ENCODE data around the gene RPP21.

RPP21 gene

GRCh38 chr6:30344868-30345671 lies at the start of gene RPP21:
TSS of gene RPP21 (plus strand) at chr6:30345156. CDS start at chr6:30345172, 16 bp downstream.
- DNase-seq, result peak; percentile 65

DNA sequence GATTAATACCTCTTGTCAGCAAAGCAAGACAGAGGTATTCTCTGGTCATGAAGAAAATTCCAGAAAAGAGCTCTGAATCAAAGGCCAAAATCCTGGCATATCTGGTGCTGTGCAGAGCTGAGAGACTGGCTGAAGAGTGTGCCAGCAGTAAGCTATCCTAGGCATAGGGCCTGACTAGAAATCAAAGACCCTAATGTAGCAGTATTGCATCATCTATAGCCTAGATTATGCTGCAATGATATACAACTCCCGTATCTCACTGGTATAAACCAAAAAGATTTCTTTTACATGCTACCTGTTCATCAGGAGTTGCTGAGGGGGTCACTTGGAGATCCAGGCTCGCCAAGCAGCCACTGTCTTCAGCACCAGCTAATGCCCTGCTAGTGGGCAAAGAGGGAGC lies 49.1 kb upstream of the RPP21 start:
- DNase-seq, result no peak

DNA sequence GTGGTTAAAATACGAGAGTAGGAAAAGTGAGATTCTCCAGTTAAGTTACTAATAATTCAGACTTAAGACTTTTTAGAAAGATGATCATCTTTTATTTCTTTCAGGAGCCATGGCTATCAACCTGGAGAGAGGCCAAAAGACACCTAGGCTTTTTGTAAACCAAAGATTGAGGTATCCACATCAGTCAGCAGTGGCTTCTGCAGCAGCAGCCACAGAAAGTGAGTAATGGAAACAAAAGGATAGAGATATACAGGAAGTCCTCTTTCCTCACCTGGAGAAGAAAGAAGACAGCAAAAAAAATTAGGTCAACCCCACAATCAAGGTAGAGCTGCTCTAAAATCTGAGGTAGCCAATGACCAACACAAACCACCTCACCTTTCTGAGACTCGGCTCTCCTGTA lies 41.0 kb upstream of the RPP21 start:
- no peak for DNase-seq

GRCh38 chr6:30311101-30311500 lies 33.9 kb upstream of the RPP21 start:
- DNase-seq, result no peak

GRCh38 chr6:30311671-30312070 lies 33.3 kb upstream of the RPP21 start:
- DNase-seq, result no peak

DNA sequence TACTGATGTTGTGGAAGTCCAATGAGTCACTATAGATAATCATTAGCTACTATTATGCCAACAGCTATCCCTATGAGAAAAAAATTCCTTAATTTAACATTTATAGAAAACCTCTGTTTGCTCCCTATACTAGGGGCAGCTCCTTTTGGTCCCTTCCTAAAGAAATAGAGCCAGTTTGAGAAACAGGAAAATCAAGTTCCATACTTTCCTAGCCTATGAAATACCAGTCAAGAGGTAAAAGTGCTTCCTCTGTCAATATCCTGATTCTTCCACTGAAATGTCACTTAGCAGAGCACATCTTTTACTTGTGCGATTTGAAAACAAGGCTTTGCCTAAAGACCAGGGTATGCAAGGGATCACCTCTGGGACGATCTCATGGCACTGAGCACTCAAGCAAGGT lies 32.7 kb upstream of the RPP21 start:
- no peak for DNase-seq

DNA sequence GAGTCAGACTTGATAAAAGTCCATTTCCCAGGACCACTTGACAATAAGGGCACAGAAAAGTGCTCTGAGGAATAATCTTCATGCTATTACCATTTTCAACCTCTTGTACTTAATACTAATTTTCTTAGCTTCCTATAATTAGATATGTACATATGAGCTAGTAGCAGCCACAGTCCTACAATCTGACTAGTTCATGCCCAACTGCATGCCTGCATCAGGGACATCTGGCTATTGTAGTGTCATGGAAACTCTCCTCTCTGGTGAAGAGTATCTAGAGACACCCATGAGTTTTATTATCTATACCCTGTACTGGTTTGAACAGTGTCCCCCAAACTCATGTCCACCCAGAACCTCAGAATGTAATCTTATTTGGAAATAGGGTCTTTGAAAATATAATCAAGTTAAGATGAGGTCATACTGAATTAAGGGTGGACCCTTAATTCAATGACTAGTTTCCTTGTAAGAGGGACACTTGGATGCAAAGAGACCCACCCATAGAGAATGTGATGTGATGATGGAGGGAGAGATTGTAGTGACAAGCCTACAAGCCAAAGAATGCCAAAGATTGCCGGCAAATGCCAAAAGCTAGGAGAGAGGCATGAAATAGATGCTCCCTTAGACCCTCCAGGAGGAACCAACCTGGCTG lies 32.2 kb upstream of the RPP21 start:
- no peak for DNase-seq

DNA sequence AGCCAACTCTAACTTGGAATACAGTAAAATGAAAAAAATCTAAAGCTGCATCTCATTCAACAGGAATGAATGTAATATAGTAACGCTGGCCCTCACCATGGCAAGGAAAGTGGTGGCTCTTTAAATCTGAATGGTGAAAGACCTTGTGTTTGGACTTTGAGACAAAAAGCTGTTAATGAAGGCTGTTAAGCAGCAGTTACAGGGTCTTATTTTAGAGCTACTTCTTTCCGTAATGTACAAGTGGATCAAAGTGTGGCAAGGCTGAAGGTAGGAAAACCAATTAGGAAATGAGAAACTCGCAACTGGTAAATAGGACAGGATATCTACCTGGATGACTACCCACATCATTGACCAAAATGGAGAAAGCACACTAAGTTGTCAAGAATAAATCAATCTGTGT lies 29.8 kb upstream of the RPP21 start:
- DNase-seq, result no peak

DNA sequence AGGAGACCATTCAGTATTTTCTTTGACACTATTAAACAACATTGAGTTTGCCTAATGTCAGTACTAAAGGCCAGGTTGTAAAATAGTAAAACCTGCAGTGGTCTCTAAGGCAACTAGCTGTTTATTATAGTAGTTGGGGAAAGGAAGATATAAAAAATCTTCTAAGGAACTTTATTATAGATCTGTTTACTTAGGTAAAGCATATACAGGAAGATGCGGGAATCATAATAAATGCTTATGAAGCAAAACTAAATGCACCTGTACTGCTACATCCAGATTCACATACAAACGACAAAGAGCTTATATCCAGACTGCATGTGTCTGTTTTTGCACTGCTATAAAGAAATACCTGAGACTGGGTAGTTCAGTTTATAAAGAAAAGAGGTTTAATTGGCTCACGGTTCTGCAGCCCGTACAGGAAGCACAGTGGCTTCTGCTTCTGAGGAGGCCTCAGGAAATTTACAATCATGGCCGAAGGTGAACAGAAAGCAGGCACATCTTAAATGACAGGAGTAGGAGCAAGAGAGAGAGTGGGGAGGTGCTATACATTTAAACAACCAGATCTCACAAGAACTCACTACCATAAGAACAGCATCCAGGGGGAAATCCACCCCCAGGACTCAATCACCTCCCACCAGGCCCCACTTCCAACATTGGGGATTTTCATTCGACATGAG lies 26.9 kb upstream of the RPP21 start:
- no peak for DNase-seq

- no peak for DNase-seq
These were observed 25.7 kb upstream of the RPP21 start for GRCh38 chr6:30319146-30319835.

DNA sequence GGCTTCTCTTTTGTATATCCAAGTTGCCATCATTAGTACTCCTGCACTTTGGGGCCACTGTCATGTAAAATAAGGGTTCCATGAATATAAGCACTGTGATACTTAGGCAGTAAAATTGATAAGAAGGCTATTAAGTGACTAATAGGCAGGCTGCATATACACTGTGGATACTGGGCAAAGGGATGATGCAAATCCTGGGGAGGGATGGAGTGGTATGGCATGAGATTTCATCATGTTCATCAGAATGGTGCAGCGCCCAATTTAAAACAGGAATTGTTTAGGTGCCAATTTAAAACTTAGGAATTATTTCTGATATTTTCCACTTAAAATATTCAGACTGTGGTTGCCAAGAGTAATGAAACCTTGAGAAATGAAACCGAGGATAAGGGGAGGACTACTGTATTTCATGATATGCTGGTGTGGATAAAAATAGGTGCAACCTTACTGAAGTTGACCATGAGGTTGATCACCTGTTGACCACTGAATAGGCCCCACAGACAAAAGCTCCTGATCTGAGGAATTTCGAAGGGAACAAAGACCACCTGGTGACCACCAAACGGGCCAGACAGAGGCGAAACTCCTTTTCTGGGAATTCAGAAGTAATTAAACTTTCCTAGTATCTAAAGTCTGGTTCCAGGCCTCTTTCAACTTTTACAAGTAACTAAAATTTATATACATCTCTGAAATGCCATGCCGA lies 23.1 kb upstream of the RPP21 start:
- no peak for DNase-seq

DNA sequence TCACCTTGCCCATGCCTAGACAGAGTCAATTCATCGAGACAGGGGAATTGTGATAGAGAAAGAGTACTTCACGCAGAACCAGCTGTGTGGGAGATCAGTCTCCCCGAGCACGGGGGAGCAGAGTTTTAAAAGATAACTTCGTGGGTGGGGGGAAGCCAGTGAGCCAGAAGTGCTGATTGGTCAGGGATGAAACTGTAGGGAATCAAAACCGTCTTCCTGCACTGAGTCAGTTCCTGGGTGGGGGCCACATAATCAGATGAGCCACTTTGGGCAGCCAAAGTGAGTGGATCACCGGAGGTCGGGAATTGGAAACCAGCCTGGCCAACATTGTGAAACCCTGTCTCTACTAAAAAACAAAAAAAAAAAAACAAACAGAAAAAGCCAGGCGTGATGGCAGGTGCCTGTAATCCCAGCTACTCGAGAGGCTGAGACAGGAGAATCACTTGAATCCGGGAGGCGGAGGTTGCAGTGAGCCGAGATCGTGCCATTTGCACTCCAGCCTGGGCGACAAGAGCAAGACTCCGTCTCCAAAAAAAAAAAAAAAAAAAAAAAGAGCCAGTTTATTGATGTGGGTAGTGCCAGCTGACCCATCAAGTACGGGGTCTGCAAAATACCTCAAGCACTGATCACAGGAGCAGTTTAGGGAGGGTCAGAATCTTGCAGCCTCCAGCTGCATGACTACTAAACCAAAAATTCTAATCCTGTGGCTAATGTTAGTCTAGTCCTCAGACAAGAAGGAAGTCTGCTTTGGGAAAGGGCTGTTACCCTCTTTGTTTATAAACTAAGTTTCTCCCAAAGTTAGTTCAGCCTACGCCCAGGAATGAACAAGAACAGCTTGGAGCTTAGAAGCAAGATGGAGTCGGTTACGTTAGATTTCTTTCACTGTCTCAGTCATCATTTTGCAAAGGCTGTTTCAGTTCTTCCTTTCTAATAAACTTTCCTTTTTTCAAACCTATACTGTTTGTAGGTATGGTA lies 22.1 kb upstream of the RPP21 start:
- no peak for DNase-seq

DNA sequence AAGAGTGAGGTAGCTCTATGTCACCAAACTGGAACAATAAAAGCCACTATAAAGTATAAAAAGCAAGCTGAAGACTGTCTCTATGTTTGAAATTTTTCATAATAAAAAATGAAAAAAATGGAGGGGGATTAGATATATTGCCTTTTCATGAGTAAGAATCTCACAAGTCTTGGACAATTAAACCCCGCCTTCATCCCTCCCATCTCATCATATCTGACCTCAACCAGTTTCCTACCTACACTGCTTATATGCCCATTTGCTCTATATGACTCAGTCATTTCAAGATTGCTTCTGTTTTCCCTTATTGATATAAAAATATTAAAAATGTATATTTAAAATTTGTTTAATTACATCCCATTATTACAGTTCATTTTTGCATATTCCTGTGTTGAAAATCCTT lies 21.1 kb upstream of the RPP21 start:
- DNase-seq, result no peak

DNA sequence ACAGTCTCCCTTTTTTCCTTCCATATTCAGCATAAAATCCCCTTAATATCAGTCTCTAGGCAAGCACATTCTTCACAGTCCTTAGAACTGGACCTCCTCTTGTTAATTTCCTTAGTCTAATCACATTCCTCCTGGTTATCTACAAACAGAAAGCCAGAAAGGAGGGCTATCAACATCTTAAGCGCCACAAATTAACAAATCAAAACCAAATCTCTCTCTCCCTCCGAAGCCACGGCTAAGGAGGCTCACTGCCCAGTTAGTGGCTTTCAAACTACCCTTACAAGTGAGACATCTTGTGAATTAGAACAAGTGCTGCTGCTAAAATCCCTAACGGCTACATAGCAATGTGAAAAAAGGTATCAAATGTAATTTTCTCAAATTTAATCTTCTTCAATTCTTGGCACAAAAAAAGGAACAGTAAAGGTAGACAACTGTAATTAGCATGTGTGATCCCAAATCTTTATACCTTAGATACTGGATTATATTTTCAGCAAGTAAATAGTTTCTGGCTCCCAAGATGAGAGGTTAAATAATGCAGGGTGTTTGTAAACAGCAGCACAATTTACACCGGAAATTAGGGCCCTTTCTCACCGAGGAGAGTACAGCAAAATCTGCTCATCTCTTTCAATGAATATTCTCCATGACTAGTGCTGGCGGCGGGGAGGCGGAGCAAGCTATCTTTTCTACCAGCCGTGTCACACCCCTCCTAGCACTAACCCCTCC lies 19.6 kb upstream of the RPP21 start:
- no peak for DNase-seq

DNA sequence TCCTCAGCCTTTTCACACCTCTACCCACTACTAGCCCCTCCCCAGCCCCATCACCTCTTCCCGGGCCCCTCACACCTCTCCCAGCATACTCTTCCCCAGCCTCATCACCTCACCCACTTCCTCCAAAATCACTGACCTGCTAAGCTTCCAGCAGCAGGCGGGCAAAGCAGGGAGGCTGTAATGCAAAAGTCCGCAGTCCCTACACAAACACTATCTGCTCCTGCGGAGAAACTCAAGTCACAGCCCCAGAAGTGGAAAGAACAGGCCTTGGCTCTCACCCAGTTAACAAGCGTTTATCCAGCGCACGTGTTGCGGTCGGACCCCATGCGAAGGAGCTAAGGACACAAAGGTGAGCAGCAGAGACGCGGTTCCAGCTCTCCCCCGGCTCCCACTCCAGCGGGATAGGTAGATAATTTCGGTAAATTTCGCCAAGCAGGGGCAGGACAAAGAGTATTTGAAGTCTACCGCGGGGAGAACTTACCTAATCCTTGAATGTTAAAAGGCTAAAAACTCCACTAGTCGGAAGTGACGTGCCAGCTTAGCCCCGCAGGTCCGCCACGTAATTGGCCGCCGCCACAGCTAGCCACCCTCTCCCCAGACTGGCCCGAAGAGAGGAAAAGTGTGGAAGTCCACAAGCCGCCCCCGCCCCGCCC lies 19.0 kb upstream of the RPP21 start:
- DNase-seq, result peak; percentile 61

- peak; percentile 58 for DNase-seq
These were observed 18.3 kb upstream of the RPP21 start, which contains the start of gene TRIM39 for GRCh38 chr6:30326526-30327231. TSS of gene TRIM39 (plus strand) at chr6:30326927. CDS start at chr6:30329318, 2,391 bp downstream.

GRCh38 chr6:30327232-30327746 lies 17.7 kb upstream of the RPP21 start:
- DNase-seq, result no peak

DNA sequence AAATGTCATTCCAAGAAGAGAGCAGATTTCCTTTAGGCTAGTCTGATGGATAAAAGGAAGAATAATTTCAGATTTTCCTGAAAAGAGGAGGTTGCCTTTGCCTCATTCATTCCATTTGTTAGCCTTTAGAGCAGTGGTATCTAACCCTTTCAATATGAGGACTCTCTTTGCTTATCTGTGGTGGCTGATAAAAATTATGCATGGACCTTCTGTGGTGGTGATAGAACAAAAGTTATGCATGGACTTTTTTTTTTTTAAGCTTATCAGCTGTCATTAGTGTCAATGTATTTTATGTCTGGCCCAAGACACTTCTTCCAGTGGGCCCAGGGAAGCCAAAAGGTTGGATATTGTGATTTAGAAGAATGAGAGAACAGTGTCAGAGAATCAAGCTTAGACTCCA lies 16.6 kb upstream of the RPP21 start:
- no peak for DNase-seq

GRCh38 chr6:30329331-30329730 lies 15.6 kb upstream of the RPP21 start:
- no peak for DNase-seq

All from DMS79 (cell line).